Measurements from ENCODE around the gene PCK1. TPM values are rescaled to one million over a fixed set of nuclear protein-coding genes. Genes with fewer than 3 reads are reported as not detected.

PCK1 gene
- total RNA-seq, 1 donor from 2014 or later = not detected

GRCh38 chr20:57593134-57593886 lies 32.4 kb downstream of the PCK1 start:
- Mint-ChIP-seq H3K4me3 (ENCODE audit: low read depth) (no peak overlapping the region), H3K27ac (no peak overlapping the region), H3K36me3 (ENCODE audit: low read depth) (no peaks in the 10 kb centered on the region), H3K9me3 (no peaks in the 10 kb centered on the region), H3K4me1 (ENCODE audit: low read depth) (no peaks in the 10 kb centered on the region), H3K27me3 (ENCODE audit: low read depth) (peaks cover 11% of the 10 kb centered on the region)
- DNase-seq (ENCODE audit: low spot score) = no peak
- intact Hi-C loops (cut with micrococcal nuclease) = loop anchor here (5.0 to 10.0 kb wide), 3 partner anchors 181 to 501 kb away; no protein-coding TSS in a partner anchor

- H3K9me3 Mint-ChIP-seq = no peaks in the 10 kb centered on the region
- no peak overlapping the region for H3K4me3 Mint-ChIP-seq (ENCODE audit: low read depth)
- DNase-seq (ENCODE audit: low spot score) = no peak
- intact Hi-C loops (cut with micrococcal nuclease) = loop anchor here (5.0 to 10.0 kb wide), 3 partner anchors 180 to 502 kb away; no protein-coding TSS in a partner anchor
- no peak overlapping the region for H3K27ac Mint-ChIP-seq
- peaks cover 19% of the 10 kb centered on the region for H3K27me3 Mint-ChIP-seq (ENCODE audit: low read depth)
- no peaks in the 10 kb centered on the region for H3K4me1 Mint-ChIP-seq (ENCODE audit: low read depth)
- no peaks in the 10 kb centered on the region for H3K36me3 Mint-ChIP-seq (ENCODE audit: low read depth)
These were observed 33.4 kb downstream of the PCK1 start for GRCh38 chr20:57594092-57594951.

- DNase-seq (ENCODE audit: low spot score) = no peak
- peaks cover 22% of the 10 kb centered on the region for H3K27me3 Mint-ChIP-seq (ENCODE audit: low read depth)
- H3K4me1 Mint-ChIP-seq (ENCODE audit: low read depth) = no peaks in the 10 kb centered on the region
- intact Hi-C loops (cut with micrococcal nuclease) = loop anchor here (1.0 to 10.0 kb wide), 5 partner anchors 23 to 612 kb away; no protein-coding TSS in a partner anchor
- H3K9me3 Mint-ChIP-seq = no peaks in the 10 kb centered on the region
- H3K4me3 Mint-ChIP-seq (ENCODE audit: low read depth) = no peak overlapping the region
- H3K36me3 Mint-ChIP-seq (ENCODE audit: low read depth) = no peaks in the 10 kb centered on the region
- no peak overlapping the region for H3K27ac Mint-ChIP-seq
These were observed 34.4 kb downstream of the PCK1 start for GRCh38 chr20:57595041-57596030.

GRCh38 chr20:57596358-57596757 lies 35.4 kb downstream of the PCK1 start:
- Mint-ChIP-seq H3K27me3 (ENCODE audit: low read depth) (peaks cover 22% of the 10 kb centered on the region), H3K4me3 (ENCODE audit: low read depth) (no peak overlapping the region), H3K9me3 (no peaks in the 10 kb centered on the region), H3K36me3 (ENCODE audit: low read depth) (no peaks in the 10 kb centered on the region), H3K27ac (no peak overlapping the region), H3K4me1 (ENCODE audit: low read depth) (peaks cover 8% of the 10 kb centered on the region)
- intact Hi-C loops (cut with micrococcal nuclease) = loop anchor here (2.0 to 10.0 kb wide), 4 partner anchors 22 to 611 kb away; no protein-coding TSS in a partner anchor
- DNase-seq (ENCODE audit: low spot score) = no peak

GRCh38 chr20:57596998-57597939 lies 36.4 kb downstream of the PCK1 start:
- intact Hi-C loops (cut with micrococcal nuclease) = loop anchor here (2.0 to 10.0 kb wide), 4 partner anchors 22 to 610 kb away; no protein-coding TSS in a partner anchor
- DNase-seq (ENCODE audit: low spot score) = peak; percentile 59
- H3K4me3 Mint-ChIP-seq (ENCODE audit: low read depth) = no peak overlapping the region
- H3K9me3 Mint-ChIP-seq = no peaks in the 10 kb centered on the region
- H3K27me3 Mint-ChIP-seq (ENCODE audit: low read depth) = peaks cover 22% of the 10 kb centered on the region
- no peaks in the 10 kb centered on the region for H3K36me3 Mint-ChIP-seq (ENCODE audit: low read depth)
- H3K4me1 Mint-ChIP-seq (ENCODE audit: low read depth) = peaks cover 8% of the 10 kb centered on the region
- no peak overlapping the region for H3K27ac Mint-ChIP-seq

- peaks cover 22% of the 10 kb centered on the region for H3K27me3 Mint-ChIP-seq (ENCODE audit: low read depth)
- H3K4me1 Mint-ChIP-seq (ENCODE audit: low read depth) = peaks cover 8% of the 10 kb centered on the region
- intact Hi-C loops (cut with micrococcal nuclease) = loop anchor here (5.0 to 10.0 kb wide), 2 partner anchors 177 to 609 kb away; no protein-coding TSS in a partner anchor
- no peak overlapping the region for H3K27ac Mint-ChIP-seq
- H3K9me3 Mint-ChIP-seq = no peaks in the 10 kb centered on the region
- H3K36me3 Mint-ChIP-seq (ENCODE audit: low read depth) = no peaks in the 10 kb centered on the region
- DNase-seq (ENCODE audit: low spot score) = no peak
- no peak overlapping the region for H3K4me3 Mint-ChIP-seq (ENCODE audit: low read depth)
These were observed 37.1 kb downstream of the PCK1 start for GRCh38 chr20:57598060-57598459.

GRCh38 chr20:57598491-57598890 lies 37.6 kb downstream of the PCK1 start:
- intact Hi-C loops (cut with micrococcal nuclease) = loop anchor here (5.0 to 10.0 kb wide), 2 partner anchors 176 to 609 kb away; no protein-coding TSS in a partner anchor
- H3K27ac Mint-ChIP-seq = no peak overlapping the region
- no peaks in the 10 kb centered on the region for H3K9me3 Mint-ChIP-seq
- no peaks in the 10 kb centered on the region for H3K36me3 Mint-ChIP-seq (ENCODE audit: low read depth)
- H3K4me1 Mint-ChIP-seq (ENCODE audit: low read depth) = peaks cover 8% of the 10 kb centered on the region
- H3K4me3 Mint-ChIP-seq (ENCODE audit: low read depth) = no peak overlapping the region
- DNase-seq (ENCODE audit: low spot score) = no peak
- peaks cover 22% of the 10 kb centered on the region for H3K27me3 Mint-ChIP-seq (ENCODE audit: low read depth)

GRCh38 chr20:57600320-57601210 lies 39.7 kb downstream of the PCK1 start:
- Mint-ChIP-seq H3K9me3 (no peaks in the 10 kb centered on the region), H3K4me1 (ENCODE audit: low read depth) (peaks cover 12% of the 10 kb centered on the region), H3K27ac (no peak overlapping the region), H3K4me3 (ENCODE audit: low read depth) (no peak overlapping the region), H3K27me3 (ENCODE audit: low read depth) (peaks cover 21% of the 10 kb centered on the region), H3K36me3 (ENCODE audit: low read depth) (no peaks in the 10 kb centered on the region)
- no peak for DNase-seq (ENCODE audit: low spot score)
- intact Hi-C loops (cut with micrococcal nuclease) = no loop called here

- no peak overlapping the region for H3K4me3 Mint-ChIP-seq (ENCODE audit: low read depth)
- no peaks in the 10 kb centered on the region for H3K9me3 Mint-ChIP-seq
- DNase-seq (ENCODE audit: low spot score) = no peak
- intact Hi-C loops (cut with micrococcal nuclease) = no loop called here
- no peaks in the 10 kb centered on the region for H3K36me3 Mint-ChIP-seq (ENCODE audit: low read depth)
- peaks cover 18% of the 10 kb centered on the region for H3K27me3 Mint-ChIP-seq (ENCODE audit: low read depth)
- H3K4me1 Mint-ChIP-seq (ENCODE audit: low read depth) = peaks cover 16% of the 10 kb centered on the region
- H3K27ac Mint-ChIP-seq = no peak overlapping the region
These were observed 40.3 kb downstream of the PCK1 start for GRCh38 chr20:57601211-57601570.

- Mint-ChIP-seq H3K4me1 (ENCODE audit: low read depth) (peaks cover 18% of the 10 kb centered on the region), H3K9me3 (no peaks in the 10 kb centered on the region), H3K36me3 (ENCODE audit: low read depth) (no peaks in the 10 kb centered on the region), H3K4me3 (ENCODE audit: low read depth) (no peak overlapping the region), H3K27ac (no peak overlapping the region), H3K27me3 (ENCODE audit: low read depth) (peaks cover 18% of the 10 kb centered on the region)
- intact Hi-C loops (cut with micrococcal nuclease) = no loop called here
- no peak for DNase-seq (ENCODE audit: low spot score)
These were observed 40.8 kb downstream of the PCK1 start for GRCh38 chr20:57601737-57602136.
